ENCODE measurements around the gene PRKCH. TPM values are rescaled to one million over a fixed set of nuclear protein-coding genes. Genes with fewer than 3 reads are reported as not detected.

The PRKCH gene
- total RNA-seq, 1 experiment from 2014 or later: 18.3 TPM

GRCh38 chr14:61569812-61570548 lies 248.6 kb downstream of the PRKCH start:
- Histone ChIP-seq H3K27me3 (replicated peaks; ENCODE audit: control insufficient read depth, insufficient read depth, low read length) (no peaks in the 10 kb centered on the region), H3K9me3 (no peaks in the 10 kb centered on the region), H3K36me3 (ENCODE audit: control insufficient read depth, insufficient read depth, low read length) (no peaks in the 10 kb centered on the region), H3K4me3 (ENCODE audit: low read depth, low read length) (no peak overlapping the region), H3K4me1 (peaks cover 30% of the 10 kb centered on the region)
- peak overlapping the region; percentile 64 for H3K27ac Mint-ChIP-seq (ENCODE audit: unreplicated experiment)
- H3K4me3 Mint-ChIP-seq (ENCODE audit: unreplicated experiment): peak overlapping the region; percentile 10
- TF ChIP-seq CTCF (IDR thresholded peaks at IDR 0.05; ENCODE audit: insufficient read depth in 1 of 2, low read depth in 1 of 2, low read length in 1 of 2, severe bottlenecking in 1 of 2, unreplicated experiment in 1 of 2): no peak
- no peaks in the 10 kb centered on the region for H3K36me3 Mint-ChIP-seq (ENCODE audit: insufficient read depth, unreplicated experiment)
- H3K27me3 Mint-ChIP-seq (ENCODE audit: insufficient read depth, unreplicated experiment): no peaks in the 10 kb centered on the region
- ChIA-PET CTCF (no interaction called here), POLR2A (interaction anchor here (1.0 kb wide), 1 partner anchor 22 kb away, joined by 3 read pairs; no protein-coding TSS in a partner anchor)
- H3K9me3 Mint-ChIP-seq (ENCODE audit: unreplicated experiment): peaks cover 9% of the 10 kb centered on the region
- no TSS peak for BruUV-seq (replicated peaks)
- intact Hi-C loops (cut with micrococcal nuclease; ENCODE audit: unreplicated experiment): no loop called here
- no peak for DNase-seq
- peaks cover 36% of the 10 kb centered on the region for H3K4me1 Mint-ChIP-seq (ENCODE audit: low read depth, unreplicated experiment)

GRCh38 chr14:61570549-61571290 lies 249.3 kb downstream of the PRKCH start:
- peak overlapping the region; percentile 64 for H3K27ac Mint-ChIP-seq (ENCODE audit: unreplicated experiment)
- peaks cover 25% of the 10 kb centered on the region for H3K4me1 ChIP-seq
- H3K27me3 Mint-ChIP-seq (ENCODE audit: insufficient read depth, unreplicated experiment): no peaks in the 10 kb centered on the region
- peaks cover 36% of the 10 kb centered on the region for H3K4me1 Mint-ChIP-seq (ENCODE audit: low read depth, unreplicated experiment)
- H3K9me3 Mint-ChIP-seq (ENCODE audit: unreplicated experiment): peaks cover 9% of the 10 kb centered on the region
- intact Hi-C loops (cut with micrococcal nuclease; ENCODE audit: unreplicated experiment): no loop called here
- POLR2A ChIA-PET: interaction anchor here (1.0 kb wide), 1 partner anchor 23 kb away, joined by 3 read pairs; no protein-coding TSS in a partner anchor
- H3K27me3 ChIP-seq (replicated peaks; ENCODE audit: control insufficient read depth, insufficient read depth, low read length): no peaks in the 10 kb centered on the region
- H3K4me3 ChIP-seq (ENCODE audit: low read depth, low read length): no peak overlapping the region
- DNase-seq: no peak
- CTCF ChIA-PET: no interaction called here
- no peaks in the 10 kb centered on the region for H3K36me3 Mint-ChIP-seq (ENCODE audit: insufficient read depth, unreplicated experiment)
- TF ChIP-seq CTCF (IDR thresholded peaks at IDR 0.05; ENCODE audit: insufficient read depth in 1 of 2, low read depth in 1 of 2, low read length in 1 of 2, severe bottlenecking in 1 of 2, unreplicated experiment in 1 of 2): no peak
- H3K9me3 ChIP-seq: no peaks in the 10 kb centered on the region
- H3K4me3 Mint-ChIP-seq (ENCODE audit: unreplicated experiment): peak overlapping the region; percentile 10
- H3K36me3 ChIP-seq (ENCODE audit: control insufficient read depth, insufficient read depth, low read length): no peaks in the 10 kb centered on the region
- BruUV-seq (replicated peaks): no TSS peak

- ChIA-PET POLR2A (no interaction called here), CTCF (no interaction called here)
- DNase-seq: no peak
- peaks cover 36% of the 10 kb centered on the region for H3K4me1 Mint-ChIP-seq (ENCODE audit: low read depth, unreplicated experiment)
- Histone ChIP-seq H3K4me3 (ENCODE audit: low read depth, low read length) (no peak overlapping the region), H3K9me3 (no peaks in the 10 kb centered on the region), H3K36me3 (ENCODE audit: control insufficient read depth, insufficient read depth, low read length) (no peaks in the 10 kb centered on the region), H3K27me3 (replicated peaks; ENCODE audit: control insufficient read depth, insufficient read depth, low read length) (no peaks in the 10 kb centered on the region), H3K4me1 (peaks cover 14% of the 10 kb centered on the region)
- peaks cover 8% of the 10 kb centered on the region for H3K9me3 Mint-ChIP-seq (ENCODE audit: unreplicated experiment)
- no peak overlapping the region for H3K4me3 Mint-ChIP-seq (ENCODE audit: unreplicated experiment)
- no peak overlapping the region for H3K27ac Mint-ChIP-seq (ENCODE audit: unreplicated experiment)
- no peaks in the 10 kb centered on the region for H3K27me3 Mint-ChIP-seq (ENCODE audit: insufficient read depth, unreplicated experiment)
- H3K36me3 Mint-ChIP-seq (ENCODE audit: insufficient read depth, unreplicated experiment): no peaks in the 10 kb centered on the region
- TF ChIP-seq CTCF (IDR thresholded peaks at IDR 0.05; ENCODE audit: insufficient read depth in 1 of 2, low read depth in 1 of 2, low read length in 1 of 2, severe bottlenecking in 1 of 2, unreplicated experiment in 1 of 2): no peak
- BruUV-seq (replicated peaks): no TSS peak
- intact Hi-C loops (cut with micrococcal nuclease; ENCODE audit: unreplicated experiment): no loop called here
These were observed 250.5 kb downstream of the PRKCH start for GRCh38 chr14:61571917-61572316.
